ENCODE measurements around the gene NEK3. TPM values are rescaled to one million over a fixed set of nuclear protein-coding genes. Genes with fewer than 3 reads are reported as not detected.
"Not testable (repeated sequence)": the region's sequence is repeated elsewhere in the genome, so short reads cannot be mapped to it uniquely, and the experiment has no call there.

NEK3 gene
- total RNA-seq, 1 experiment from 2014 or later: 1.6 TPM

GRCh38 chr13:52165411-52165810, 6.0 kb upstream of the NEK3 start:
- Histone ChIP-seq H3K9me3 (ENCODE audit: insufficient read depth, low read depth) (no peaks in the 10 kb centered on the region), H3K36me3 (ENCODE audit: low read depth) (0 out of 2 replicates have a peak, but pooled peaks cover 6% of the 10 kb centered on the region), H3F3A (ENCODE audit: insufficient read depth, low read depth) (no peaks in the 10 kb centered on the region), H3K4me2 (no peak overlapping the region), H3K4me1 (replicated peaks; ENCODE audit: insufficient read depth) (no peaks in the 10 kb centered on the region), H3K4me3 (no peak overlapping the region), H3K27ac (no peak overlapping the region), H2AFZ (no peak overlapping the region), H3K9me2 (ENCODE audit: insufficient read depth) (no peaks in the 10 kb centered on the region), H4K20me1 (ENCODE audit: insufficient read depth) (no peaks in the 10 kb centered on the region), H3K79me2 (ENCODE audit: low read depth) (no peaks in the 10 kb centered on the region), H3K27me3 (ENCODE audit: insufficient read depth, low read depth) (no peaks in the 10 kb centered on the region)
- intact Hi-C loops (cut with micrococcal nuclease; ENCODE audit: unreplicated experiment): no loop called here
- TF ChIP-seq EZH2 (IDR thresholded peaks at IDR 0.05; ENCODE audit: low read depth) (no peak), CTCF (conservative IDR thresholded peaks at IDR 0.05) (no peak)
- CTCF ChIA-PET: no interaction called here
- POLR2A ChIA-PET (ENCODE audit: unreplicated experiment): no interaction called here
- DNase-seq: no peak
- BruUV-seq (replicated peaks): no TSS peak

GRCh38 chr13:52164989-52165388, 5.6 kb upstream of the NEK3 start:
- H3F3A ChIP-seq (ENCODE audit: insufficient read depth, low read depth): no peaks in the 10 kb centered on the region
- H2AFZ ChIP-seq: no peak overlapping the region
- H3K36me3 ChIP-seq (ENCODE audit: low read depth): 0 out of 2 replicates have a peak, but pooled peaks cover 6% of the 10 kb centered on the region
- no peaks in the 10 kb centered on the region for H4K20me1 ChIP-seq (ENCODE audit: insufficient read depth)
- no peaks in the 10 kb centered on the region for H3K9me3 ChIP-seq (ENCODE audit: insufficient read depth, low read depth)
- H3K79me2 ChIP-seq (ENCODE audit: low read depth): no peaks in the 10 kb centered on the region
- no peak overlapping the region for H3K4me2 ChIP-seq
- H3K9me2 ChIP-seq (ENCODE audit: insufficient read depth): no peaks in the 10 kb centered on the region
- TF ChIP-seq CTCF (conservative IDR thresholded peaks at IDR 0.05) (no peak), EZH2 (IDR thresholded peaks at IDR 0.05; ENCODE audit: low read depth) (no peak)
- no peak for DNase-seq
- H3K27me3 ChIP-seq (ENCODE audit: insufficient read depth, low read depth): peaks cover 1% of the 10 kb centered on the region; the same call in 1 of the 2 replicates
- CTCF ChIA-PET: no interaction called here
- H3K27ac ChIP-seq: no peak overlapping the region
- no TSS peak for BruUV-seq (replicated peaks)
- intact Hi-C loops (cut with micrococcal nuclease; ENCODE audit: unreplicated experiment): no loop called here
- no peaks in the 10 kb centered on the region for H3K4me1 ChIP-seq (replicated peaks; ENCODE audit: insufficient read depth)
- no peak overlapping the region for H3K4me3 ChIP-seq
- POLR2A ChIA-PET (ENCODE audit: unreplicated experiment): no interaction called here

GRCh38 chr13:52163878-52164277, 4.5 kb upstream of the NEK3 start:
- H4K20me1 ChIP-seq (ENCODE audit: insufficient read depth); H3K4me1 ChIP-seq (replicated peaks; ENCODE audit: insufficient read depth); H3K9me3 ChIP-seq (ENCODE audit: insufficient read depth, low read depth); BruUV-seq (replicated peaks); intact Hi-C loops (cut with micrococcal nuclease; ENCODE audit: unreplicated experiment); H3K79me2 ChIP-seq (ENCODE audit: low read depth); H3F3A ChIP-seq (ENCODE audit: insufficient read depth, low read depth); H3K27ac ChIP-seq; H2AFZ ChIP-seq; H3K36me3 ChIP-seq (ENCODE audit: low read depth); DNase-seq; CTCF ChIA-PET; POLR2A ChIA-PET (ENCODE audit: unreplicated experiment); H3K9me2 ChIP-seq (ENCODE audit: insufficient read depth); H3K4me2 ChIP-seq; H3K4me3 ChIP-seq: not testable (repeated sequence)
- peaks cover 12% of the 10 kb centered on the region for H3K27me3 ChIP-seq (ENCODE audit: insufficient read depth, low read depth)
